WTC11 (cell line): ENCODE data around the gene NFATC1. TPM values are rescaled to one million over a fixed set of nuclear protein-coding genes. Genes with fewer than 3 reads are reported as not detected.

ENCODE experiments used
- ATAC-seq: fragments of 200-7000 bp; cut with Tn5 transposase; 2 replicates; pipeline ENCODE4 v1.10.0; 2021; ENCODE audit warnings: mild to moderate bottlenecking, moderate library complexity
- CTCF ChIA-PET: fragments of 300-600 bp; sonication (Branson Sonifier 250); formaldehyde crosslinking; loops from one replicate; lab custom pipeline; 2021; ENCODE audit warnings: antibody characterized with exemption; lab: Charles Lee
- POLR2A ChIA-PET: fragments of 350-600 bp; sonication (Branson Sonifier 250); formaldehyde crosslinking; loops from one replicate; lab custom pipeline; 2021; ENCODE audit warnings: antibody characterized with exemption; lab: Charles Lee
- DNase-seq: peaks from one replicate; pipeline ENCODE4 v3.0.0; 2021; ENCODE audit warnings: low spot score
- H3K27ac Mint-ChIP-seq: 2 replicates; pipeline ENCODE4 v1.8.0; 2021; ENCODE audit warnings: mixed read lengths
- H3K27me3 Mint-ChIP-seq: 2 replicates; pipeline ENCODE4 v1.8.0; 2021; ENCODE audit warnings: low read depth, mild to moderate bottlenecking, moderate library complexity, mixed read lengths
- H3K36me3 Mint-ChIP-seq: 2 replicates; pipeline ENCODE4 v1.8.0; 2021; ENCODE audit warnings: mixed read lengths
- H3K4me1 Mint-ChIP-seq: 2 replicates; pipeline ENCODE4 v1.8.0; 2022; ENCODE audit warnings: mixed read lengths
- H3K4me3 Mint-ChIP-seq: 2 replicates; pipeline ENCODE4 v1.8.0; 2021; ENCODE audit warnings: mild to moderate bottlenecking, moderate library complexity, mixed read lengths
- H3K9me3 Mint-ChIP-seq: 2 replicates; pipeline ENCODE4 v1.8.0; 2021; ENCODE audit warnings: mixed read lengths
- ATF1 ChIP-seq: sonication (generic); formaldehyde crosslinking; IDR thresholded peaks from 2 replicates; pipeline ENCODE4 v1.8.1; 2023; ENCODE audit warnings: mild to moderate bottlenecking, moderate library complexity, missing genetic modification reagents
- CREM ChIP-seq: sonication (generic); formaldehyde crosslinking; IDR thresholded peaks from 2 replicates; pipeline ENCODE4 v1.8.1; 2022; ENCODE audit warnings: mild to moderate bottlenecking, missing genetic modification reagents, moderate library complexity
- ELF4 ChIP-seq: sonication (generic); formaldehyde crosslinking; IDR thresholded peaks from 2 replicates; pipeline ENCODE4 v1.8.1; 2022; ENCODE audit warnings: low read depth, mild to moderate bottlenecking, moderate library complexity, missing genetic modification reagents
- ESRRA ChIP-seq: sonication (generic); formaldehyde crosslinking; IDR thresholded peaks from 2 replicates; pipeline ENCODE4 v1.8.1; 2022; ENCODE audit warnings: mild to moderate bottlenecking, missing genetic modification reagents, borderline replicate concordance
- ETV6 ChIP-seq: sonication (generic); formaldehyde crosslinking; IDR thresholded peaks from 2 replicates; pipeline ENCODE4 v1.8.1; 2022; ENCODE audit warnings: mild to moderate bottlenecking, missing genetic modification reagents
- FOXJ3 ChIP-seq: sonication (generic); formaldehyde crosslinking; IDR thresholded peaks from 2 replicates; pipeline ENCODE4 v1.9.0; 2021; ENCODE audit warnings: missing genetic modification reagents, mild to moderate bottlenecking, borderline replicate concordance
- MYBL2 ChIP-seq: sonication (generic); formaldehyde crosslinking; IDR thresholded peaks from 2 replicates; pipeline ENCODE4 v1.8.1; 2023; ENCODE audit warnings: mild to moderate bottlenecking, moderate library complexity, missing genetic modification reagents
- SP1 ChIP-seq: sonication (generic); formaldehyde crosslinking; conservative IDR thresholded peaks from 2 replicates; pipeline ENCODE4 v1.8.1; 2022; ENCODE audit warnings: missing genetic modification reagents
- TEAD1 ChIP-seq: sonication (generic); formaldehyde crosslinking; IDR thresholded peaks from 2 replicates; pipeline ENCODE4 v1.8.0; 2022; ENCODE audit warnings: mild to moderate bottlenecking, missing genetic modification reagents
- TP53 ChIP-seq: sonication (generic); formaldehyde crosslinking; IDR thresholded peaks from 2 replicates; pipeline ENCODE4 v1.8.1; 2023; ENCODE audit warnings: mild to moderate bottlenecking, missing genetic modification reagents
- ZBTB21 ChIP-seq: sonication (generic); formaldehyde crosslinking; IDR thresholded peaks from 2 replicates; pipeline ENCODE4 v1.8.1; 2023; ENCODE audit warnings: mild to moderate bottlenecking, missing genetic modification reagents, borderline replicate concordance
- ZNF121 ChIP-seq: sonication (generic); formaldehyde crosslinking; IDR thresholded peaks from 2 replicates; pipeline ENCODE4 v1.8.0; 2023; ENCODE audit warnings: missing genetic modification reagents
- ZNF263 ChIP-seq: sonication (generic); formaldehyde crosslinking; IDR thresholded peaks from 2 replicates; pipeline ENCODE4 v1.8.1; 2022; ENCODE audit warnings: low read depth, mild to moderate bottlenecking, moderate library complexity, missing genetic modification reagents
- ZNF423 ChIP-seq: fragments of 250-450 bp; sonication (Bioruptor Pico); IDR thresholded peaks from 2 replicates; pipeline ENCODE4 v2.1.2; 2022; ENCODE audit warnings: mild to moderate bottlenecking, moderate library complexity
- total RNA-seq: library from RNA; stranded (reverse); gene quantifications from 3 replicates; pipeline ENCODE4 v1.2.3, GENCODE V29; 2021
- TF ChIP-seq, protein P1 (sequence below): sonication (generic); formaldehyde crosslinking; IDR thresholded peaks from 2 replicates; pipeline ENCODE4 v1.8.0; 2022; ENCODE audit warnings: mild to moderate bottlenecking, missing genetic modification reagents
- TF ChIP-seq, protein P2 (sequence below): sonication (generic); formaldehyde crosslinking; IDR thresholded peaks from 2 replicates; pipeline ENCODE4 v1.8.1; 2022; ENCODE audit warnings: low read depth, mild to moderate bottlenecking, moderate library complexity, missing genetic modification reagents, borderline replicate concordance
- TF ChIP-seq, protein P3 (sequence below): fragments of 250-450 bp; sonication (Bioruptor Pico); conservative IDR thresholded peaks from 2 replicates; pipeline ENCODE4 v1.9.0; 2021; ENCODE audit warnings: mild to moderate bottlenecking
- TF ChIP-seq, protein P4 (sequence below): fragments of 250-450 bp; sonication (Bioruptor Pico); IDR thresholded peaks from 2 replicates; pipeline ENCODE4 v1.9.0; 2021; ENCODE audit warnings: mild to moderate bottlenecking, borderline replicate concordance
- TF ChIP-seq, protein P5 (sequence below): fragments of 250-450 bp; sonication (Bioruptor Pico); IDR thresholded peaks from 2 replicates; pipeline ENCODE4 v1.9.0; 2021; ENCODE audit warnings: moderate library complexity, mild to moderate bottlenecking, inconsistent platforms, borderline replicate concordance

The NFATC1 gene
- total RNA-seq, 1 experiment from 2014 or later: 20.2 TPM

DNA sequence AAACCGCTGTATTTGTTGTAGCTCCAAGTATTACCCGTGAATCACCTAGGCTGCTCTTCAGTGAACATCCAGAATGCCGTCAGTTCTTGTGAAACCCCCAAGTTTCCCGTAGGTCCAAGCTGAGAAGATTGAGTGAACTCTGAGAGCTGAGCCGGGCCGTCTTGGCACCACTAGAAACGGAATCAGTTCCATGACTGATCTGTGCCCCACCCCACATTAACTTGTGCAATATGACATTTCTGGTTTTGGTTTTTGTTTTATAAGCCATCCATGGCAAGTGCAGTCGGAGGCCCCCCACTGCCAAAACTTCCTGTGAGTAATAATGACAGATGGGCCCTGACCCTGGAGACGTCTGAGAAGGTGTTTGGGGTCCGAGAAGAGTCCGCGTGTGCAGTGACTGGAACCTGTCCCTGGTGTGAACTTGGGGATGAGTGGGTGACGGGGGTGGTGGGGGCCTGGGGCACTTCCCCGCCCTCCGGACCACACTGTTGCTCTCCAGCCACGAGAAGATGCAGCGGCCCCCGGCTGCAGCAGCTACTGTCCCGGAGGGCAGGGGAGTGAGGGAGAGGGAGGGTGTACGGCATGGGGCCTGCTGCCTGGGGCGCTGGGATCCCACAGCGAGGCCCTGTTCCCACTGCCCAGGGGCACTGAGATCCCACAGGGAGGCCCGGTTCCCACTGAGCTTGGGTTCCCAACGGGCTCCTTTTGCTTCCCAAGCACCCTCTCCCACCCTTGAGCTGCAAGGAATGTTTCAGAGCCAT is 26.5 kb downstream of the NFATC1 start:
- ChIA-PET CTCF (interaction anchor here (0.7 kb wide), 1 partner anchor 41 kb away, joined by 3 read pairs; no protein-coding TSS in a partner anchor), POLR2A (no interaction called here)
- Mint-ChIP-seq H3K4me3 (no peak overlapping the region), H3K9me3 (no peaks in the 10 kb centered on the region), H3K36me3 (peaks cover 4% of the 10 kb centered on the region), H3K27ac (peak overlapping the region; percentile 84), H3K27me3 (no peaks in the 10 kb centered on the region; the same call in 1 of the 2 replicates), H3K4me1 (peaks cover 12% of the 10 kb centered on the region)
- no peak for TF ChIP-seq ATF1
- no peak for TF ChIP-seq ZNF423
- ATAC-seq (no peak), DNase-seq (no peak)

DNA sequence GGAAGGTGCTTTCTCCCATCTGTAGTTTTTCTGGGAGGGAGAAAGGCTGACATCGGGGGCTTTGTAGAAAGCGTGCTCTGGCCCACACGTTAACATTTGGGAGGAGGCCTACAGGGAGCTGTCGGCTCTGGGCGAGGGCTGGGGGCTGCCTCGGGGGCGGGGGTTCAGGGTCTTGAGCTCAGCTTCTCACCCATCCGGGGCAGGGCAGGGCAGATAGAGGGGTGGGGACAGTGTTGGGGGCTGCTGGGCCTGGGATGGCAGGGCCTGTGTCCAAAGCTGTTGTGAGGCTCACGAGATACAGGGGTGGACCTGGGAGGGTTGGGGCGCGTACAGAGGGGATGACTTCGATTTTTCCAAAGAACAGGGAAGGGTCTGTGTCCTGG is 27.0 kb downstream of the NFATC1 start:
- Mint-ChIP-seq H3K9me3 (no peaks in the 10 kb centered on the region), H3K36me3 (peaks cover 4% of the 10 kb centered on the region), H3K4me3 (no peak overlapping the region), H3K27ac (no peak overlapping the region), H3K4me1 (peaks cover 12% of the 10 kb centered on the region), H3K27me3 (no peaks in the 10 kb centered on the region; the same call in 1 of the 2 replicates)
- ATAC-seq (no peak), DNase-seq (no peak)
- POLR2A ChIA-PET: no interaction called here
- TF ChIP-seq MYBL2 (CRISPR knock-in tag): no peak
- TF ChIP-seq, protein P1, sequence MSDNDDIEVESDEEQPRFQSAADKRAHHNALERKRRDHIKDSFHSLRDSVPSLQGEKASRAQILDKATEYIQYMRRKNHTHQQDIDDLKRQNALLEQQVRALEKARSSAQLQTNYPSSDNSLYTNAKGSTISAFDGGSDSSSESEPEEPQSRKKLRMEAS (CRISPR knock-in tag): no peak
- TF ChIP-seq TEAD1: no peak
- TF ChIP-seq FOXJ3 (CRISPR knock-in tag): no peak
- TF ChIP-seq ATF1: no peak
- no peak for TF ChIP-seq ESRRA (CRISPR knock-in tag)
- no peak for TF ChIP-seq ZNF263 (CRISPR knock-in tag)
- TF ChIP-seq ZNF121 (CRISPR knock-in tag): no peak
- no peak for TF ChIP-seq ZBTB21
- TF ChIP-seq, protein P2, sequence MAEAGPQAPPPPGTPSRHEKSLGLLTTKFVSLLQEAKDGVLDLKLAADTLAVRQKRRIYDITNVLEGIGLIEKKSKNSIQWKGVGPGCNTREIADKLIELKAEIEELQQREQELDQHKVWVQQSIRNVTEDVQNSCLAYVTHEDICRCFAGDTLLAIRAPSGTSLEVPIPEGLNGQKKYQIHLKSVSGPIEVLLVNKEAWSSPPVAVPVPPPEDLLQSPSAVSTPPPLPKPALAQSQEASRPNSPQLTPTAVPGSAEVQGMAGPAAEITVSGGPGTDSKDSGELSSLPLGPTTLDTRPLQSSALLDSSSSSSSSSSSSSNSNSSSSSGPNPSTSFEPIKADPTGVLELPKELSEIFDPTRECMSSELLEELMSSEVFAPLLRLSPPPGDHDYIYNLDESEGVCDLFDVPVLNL (CRISPR knock-in tag): no peak
- TF ChIP-seq, protein P3, sequence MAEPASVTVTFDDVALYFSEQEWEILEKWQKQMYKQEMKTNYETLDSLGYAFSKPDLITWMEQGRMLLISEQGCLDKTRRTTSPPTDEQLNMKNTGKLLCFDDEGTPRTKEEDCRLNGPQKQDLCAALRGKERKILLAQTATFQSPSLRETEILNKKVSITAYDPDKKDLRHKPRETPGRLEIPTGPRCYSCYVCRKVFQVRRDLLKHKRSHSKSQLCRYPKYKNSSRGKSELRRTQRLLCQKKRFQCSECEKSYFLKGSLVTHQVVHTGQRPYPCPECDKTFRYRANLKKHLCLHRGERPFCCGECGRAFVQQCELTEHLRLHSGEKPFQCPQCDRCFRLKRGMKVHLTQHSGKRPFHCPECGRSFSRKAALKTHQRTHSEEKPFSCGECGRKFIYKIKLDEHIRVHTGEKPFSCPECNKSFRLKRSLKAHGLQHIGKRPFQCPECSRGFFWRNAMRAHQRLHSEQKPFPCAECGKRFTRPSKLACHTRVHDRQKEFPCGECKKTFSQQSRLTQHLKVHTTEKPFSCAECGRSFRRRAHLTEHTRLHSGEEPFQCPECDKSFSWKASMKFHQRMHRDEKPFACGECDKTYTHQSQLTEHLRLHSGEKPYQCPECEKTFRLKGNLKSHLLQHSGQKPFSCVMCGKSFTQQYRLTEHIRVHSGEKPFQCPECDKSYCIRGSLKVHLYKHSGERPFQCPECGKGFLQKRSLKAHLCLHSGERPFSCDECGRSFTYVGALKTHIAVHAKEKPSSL: no peak
- CTCF ChIA-PET: interaction anchor here (0.7 kb wide), 1 partner anchor 42 kb away, joined by 3 read pairs; no protein-coding TSS in a partner anchor

DNA sequence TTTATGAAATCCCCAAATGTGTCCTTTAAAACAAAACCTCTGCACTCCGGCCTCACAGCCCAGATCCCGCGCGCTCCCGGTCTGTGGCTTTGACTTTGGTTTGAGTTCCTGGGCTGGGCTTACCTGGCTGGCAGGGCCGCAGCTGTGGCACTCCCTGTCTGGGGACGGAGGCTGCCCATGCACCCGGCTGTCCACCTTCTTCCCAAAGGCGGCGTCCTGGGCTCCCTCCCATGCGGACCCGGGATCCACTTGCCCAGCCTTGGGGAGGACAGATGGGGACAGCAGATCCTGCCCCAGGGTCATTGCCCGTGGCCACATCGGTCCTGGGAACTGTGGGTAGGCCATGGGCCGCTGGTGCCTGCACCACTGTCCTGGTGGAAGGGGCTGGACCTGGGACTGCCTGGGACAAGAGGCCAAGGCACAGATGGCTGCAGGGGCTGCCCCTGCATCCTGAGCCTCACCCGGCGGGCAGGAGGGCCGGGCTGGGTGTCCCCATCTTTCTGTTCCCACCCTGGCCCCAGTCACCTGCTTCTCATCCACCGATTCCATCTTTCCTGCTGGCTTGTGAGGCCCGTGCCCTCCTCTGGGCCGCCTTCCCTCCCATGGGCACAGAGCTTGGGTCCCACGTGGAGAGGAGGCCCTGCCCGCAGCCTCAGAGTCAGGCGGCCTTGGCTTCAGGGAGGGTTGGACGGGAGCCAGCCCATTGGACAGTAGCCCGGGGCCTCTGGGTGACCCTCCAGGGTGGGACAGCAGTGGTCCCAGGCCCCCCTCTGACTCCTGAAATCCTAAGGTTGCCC is 27.7 kb downstream of the NFATC1 start:
- ChIA-PET POLR2A (no interaction called here), CTCF (interaction anchor here (0.7 kb wide), 1 partner anchor 43 kb away, joined by 3 read pairs; no protein-coding TSS in a partner anchor)
- DNase-seq: no peak
- peaks cover 4% of the 10 kb centered on the region for H3K36me3 Mint-ChIP-seq
- H3K27me3 Mint-ChIP-seq: no peaks in the 10 kb centered on the region; the same call in 1 of the 2 replicates
- no peaks in the 10 kb centered on the region for H3K9me3 Mint-ChIP-seq
- no peak overlapping the region for H3K27ac Mint-ChIP-seq
- H3K4me3 Mint-ChIP-seq: no peak overlapping the region
- peaks cover 12% of the 10 kb centered on the region for H3K4me1 Mint-ChIP-seq
- ATAC-seq: no peak
- TF ChIP-seq ETV6 (CRISPR knock-in tag) (no peak), SP1 (CRISPR knock-in tag) (no peak), CREM (CRISPR knock-in tag) (no peak), TP53 (CRISPR knock-in tag) (no peak), ELF4 (CRISPR knock-in tag) (no peak), ZNF263 (CRISPR knock-in tag) (no peak)
- TF ChIP-seq, protein P4, sequence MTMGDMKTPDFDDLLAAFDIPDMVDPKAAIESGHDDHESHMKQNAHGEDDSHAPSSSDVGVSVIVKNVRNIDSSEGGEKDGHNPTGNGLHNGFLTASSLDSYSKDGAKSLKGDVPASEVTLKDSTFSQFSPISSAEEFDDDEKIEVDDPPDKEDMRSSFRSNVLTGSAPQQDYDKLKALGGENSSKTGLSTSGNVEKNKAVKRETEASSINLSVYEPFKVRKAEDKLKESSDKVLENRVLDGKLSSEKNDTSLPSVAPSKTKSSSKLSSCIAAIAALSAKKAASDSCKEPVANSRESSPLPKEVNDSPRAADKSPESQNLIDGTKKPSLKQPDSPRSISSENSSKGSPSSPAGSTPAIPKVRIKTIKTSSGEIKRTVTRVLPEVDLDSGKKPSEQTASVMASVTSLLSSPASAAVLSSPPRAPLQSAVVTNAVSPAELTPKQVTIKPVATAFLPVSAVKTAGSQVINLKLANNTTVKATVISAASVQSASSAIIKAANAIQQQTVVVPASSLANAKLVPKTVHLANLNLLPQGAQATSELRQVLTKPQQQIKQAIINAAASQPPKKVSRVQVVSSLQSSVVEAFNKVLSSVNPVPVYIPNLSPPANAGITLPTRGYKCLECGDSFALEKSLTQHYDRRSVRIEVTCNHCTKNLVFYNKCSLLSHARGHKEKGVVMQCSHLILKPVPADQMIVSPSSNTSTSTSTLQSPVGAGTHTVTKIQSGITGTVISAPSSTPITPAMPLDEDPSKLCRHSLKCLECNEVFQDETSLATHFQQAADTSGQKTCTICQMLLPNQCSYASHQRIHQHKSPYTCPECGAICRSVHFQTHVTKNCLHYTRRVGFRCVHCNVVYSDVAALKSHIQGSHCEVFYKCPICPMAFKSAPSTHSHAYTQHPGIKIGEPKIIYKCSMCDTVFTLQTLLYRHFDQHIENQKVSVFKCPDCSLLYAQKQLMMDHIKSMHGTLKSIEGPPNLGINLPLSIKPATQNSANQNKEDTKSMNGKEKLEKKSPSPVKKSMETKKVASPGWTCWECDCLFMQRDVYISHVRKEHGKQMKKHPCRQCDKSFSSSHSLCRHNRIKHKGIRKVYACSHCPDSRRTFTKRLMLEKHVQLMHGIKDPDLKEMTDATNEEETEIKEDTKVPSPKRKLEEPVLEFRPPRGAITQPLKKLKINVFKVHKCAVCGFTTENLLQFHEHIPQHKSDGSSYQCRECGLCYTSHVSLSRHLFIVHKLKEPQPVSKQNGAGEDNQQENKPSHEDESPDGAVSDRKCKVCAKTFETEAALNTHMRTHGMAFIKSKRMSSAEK: no peak
- TF ChIP-seq, protein P5, sequence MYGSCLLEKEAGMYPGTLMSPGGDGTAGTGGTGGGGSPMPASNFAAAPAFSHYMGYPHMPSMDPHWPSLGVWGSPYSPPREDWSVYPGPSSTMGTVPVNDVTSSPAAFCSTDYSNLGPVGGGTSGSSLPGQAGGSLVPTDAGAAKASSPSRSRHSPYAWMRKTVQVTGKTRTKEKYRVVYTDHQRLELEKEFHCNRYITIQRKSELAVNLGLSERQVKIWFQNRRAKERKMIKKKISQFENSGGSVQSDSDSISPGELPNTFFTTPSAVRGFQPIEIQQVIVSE: no peak
